CD4-positive, alpha-beta T cell treated with Interleukin-12 subunit alpha and Interleukin-12 subunit beta, for 1 hour (primary cell): ENCODE data around the gene RPH3AL.
"Not testable (repeated sequence)": the region's sequence is repeated elsewhere in the genome, so short reads cannot be mapped to it uniquely, and the experiment has no call there.

Experiments
- DNase-seq: peaks from one replicate; pipeline ENCODE4 v3.0.0-alpha.2; 2020

RPH3AL gene

DNA sequence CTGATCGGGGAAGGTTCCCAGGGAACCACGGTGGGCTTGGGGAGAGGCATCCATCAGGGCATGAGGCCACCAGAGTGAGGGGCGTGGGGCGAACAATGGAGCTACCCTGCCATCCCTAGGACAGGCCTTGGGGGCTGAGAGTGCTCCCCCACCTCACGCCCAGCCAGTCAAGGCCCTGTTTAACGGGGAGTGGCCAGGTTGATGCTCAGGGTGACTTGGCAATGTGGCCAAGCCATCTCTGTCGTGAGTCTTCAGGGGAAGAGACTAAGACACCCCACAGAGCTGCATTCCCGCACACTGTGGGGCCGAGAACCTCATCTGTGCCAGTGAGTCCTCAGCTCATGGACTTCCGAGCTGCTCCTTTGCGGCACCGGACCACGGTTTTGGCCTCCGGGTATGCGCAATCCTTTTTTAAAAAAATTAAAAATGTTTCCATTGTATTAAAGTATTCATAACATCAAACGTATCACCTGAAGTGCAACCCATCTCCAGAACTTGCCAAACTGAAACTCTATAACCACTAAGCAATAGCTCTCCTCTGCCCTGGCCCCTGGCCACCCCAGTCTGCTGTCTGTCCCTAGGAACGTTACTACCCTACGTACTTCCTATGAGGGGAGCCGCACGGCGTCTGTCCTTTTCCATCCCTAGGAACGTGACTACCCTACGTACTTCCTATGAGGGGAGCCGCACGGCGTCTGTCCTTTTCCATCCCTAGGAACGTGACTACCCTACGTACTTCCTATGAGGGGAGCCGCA lies 99.3 kb downstream of the RPH3AL start:
- no peak for DNase-seq

DNA sequence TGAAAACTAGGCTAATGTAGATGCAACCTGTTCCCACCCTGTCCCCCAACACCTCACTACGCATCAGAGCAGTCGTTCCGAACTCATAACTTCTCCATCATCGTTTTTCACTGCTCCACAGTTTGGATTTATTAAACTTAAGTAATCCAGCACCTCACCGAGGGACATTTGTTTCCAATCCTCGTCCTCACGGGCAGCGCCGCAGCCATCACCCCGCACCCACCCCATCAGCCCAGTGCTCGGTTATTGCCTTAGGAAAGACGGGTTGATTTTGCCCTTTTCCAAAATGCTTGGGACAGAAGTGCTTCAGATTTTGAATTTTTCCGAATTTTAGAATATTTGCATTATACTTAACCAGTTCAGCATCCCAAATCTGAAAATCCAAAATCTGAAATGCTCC lies 100.2 kb downstream of the RPH3AL start:
- no peak for DNase-seq

DNA sequence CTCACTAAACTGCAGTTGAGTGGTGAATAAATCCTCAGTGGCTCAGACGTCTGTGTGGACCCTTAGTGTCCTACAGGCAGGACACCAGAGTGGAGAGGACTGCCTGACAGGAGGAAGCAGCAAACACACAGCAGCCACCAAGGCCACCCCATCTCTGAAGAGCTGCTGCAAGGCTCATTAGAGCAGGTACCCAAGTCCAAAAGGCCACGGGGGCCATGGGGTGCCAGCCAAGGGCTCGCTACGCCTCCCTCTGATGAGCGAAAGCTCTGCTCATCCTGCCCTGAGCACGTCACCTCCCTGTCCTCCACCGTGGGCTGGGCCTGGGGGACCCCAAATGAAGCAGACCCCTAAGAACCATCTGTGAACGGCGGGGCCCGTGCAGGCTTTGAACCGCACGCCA lies 101.1 kb downstream of the RPH3AL start:
- DNase-seq, result no peak

DNA sequence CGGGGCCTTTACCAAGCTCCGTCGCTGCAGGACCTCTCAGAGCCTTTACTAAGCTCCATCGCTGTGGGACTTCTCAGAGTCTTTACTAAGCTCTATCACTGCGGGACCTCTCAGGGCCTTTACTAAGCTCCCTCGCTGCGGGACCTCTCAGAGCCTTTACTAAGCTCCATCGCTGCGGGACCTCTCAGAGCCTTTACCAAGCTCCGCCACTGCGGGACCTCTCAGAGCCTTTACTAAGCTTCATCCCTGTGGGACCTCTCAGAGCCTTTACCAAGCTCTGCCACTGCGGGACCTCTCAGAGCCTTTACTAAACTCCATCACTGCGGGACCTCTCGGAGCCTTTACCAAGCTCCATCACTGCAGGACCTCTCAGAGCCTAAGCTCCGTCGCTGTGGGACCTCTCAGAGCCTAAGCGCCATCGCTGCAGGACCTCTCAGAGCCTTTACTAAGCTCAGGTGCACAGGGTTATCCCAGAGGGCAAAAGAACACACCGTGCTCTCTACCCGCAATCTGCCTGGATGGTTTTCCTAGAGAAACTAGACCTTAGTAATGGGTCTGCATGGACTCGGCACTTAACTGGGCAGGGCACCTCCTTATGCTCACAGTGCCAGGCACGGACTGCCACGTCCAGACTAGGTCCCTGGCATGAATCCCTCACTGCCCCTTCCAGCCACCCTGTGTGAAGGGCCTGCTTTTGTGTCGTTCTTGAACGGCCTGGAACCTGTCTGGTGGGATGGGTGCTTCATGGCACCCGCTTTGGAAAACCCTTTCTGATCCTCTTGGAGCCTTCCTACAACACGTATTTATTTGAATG lies 101.9 kb downstream of the RPH3AL start:
- DNase-seq, result no peak

DNA sequence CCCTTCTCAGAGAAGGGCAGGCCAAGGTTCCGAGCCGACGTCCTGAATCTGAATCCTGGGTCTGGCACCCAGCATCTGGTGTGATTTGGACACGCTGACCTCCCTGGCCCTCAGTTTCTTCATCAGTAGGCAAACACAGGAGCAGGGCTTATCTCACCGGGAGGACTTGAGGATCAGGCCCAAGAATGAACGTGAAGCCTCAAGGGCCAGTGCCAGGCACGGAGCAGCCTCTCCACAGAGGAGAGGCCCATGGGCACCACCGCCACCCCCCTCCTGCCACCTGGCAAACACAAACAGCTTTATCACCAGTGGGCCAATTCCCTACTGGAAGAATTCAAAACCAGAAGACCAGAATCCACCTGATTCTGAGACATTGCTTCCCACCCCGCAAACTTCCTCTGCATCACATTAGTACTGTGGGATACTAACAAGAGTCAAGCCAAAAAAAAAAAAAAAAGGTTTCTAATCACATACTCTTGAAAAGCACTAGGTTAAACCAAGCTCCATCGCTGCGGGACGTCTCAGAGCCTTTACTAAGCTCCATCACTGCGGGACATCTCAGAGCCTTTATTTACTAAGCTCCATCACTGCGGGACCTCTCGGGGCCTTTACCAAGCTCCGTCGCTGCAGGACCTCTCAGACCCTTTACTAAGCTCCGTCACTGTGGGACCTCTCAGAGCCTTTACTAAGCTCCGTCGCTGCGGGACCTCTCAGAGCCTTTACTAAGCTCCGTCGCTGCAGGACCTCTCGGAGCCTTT lies 103.2 kb downstream of the RPH3AL start:
- no peak for DNase-seq

DNA sequence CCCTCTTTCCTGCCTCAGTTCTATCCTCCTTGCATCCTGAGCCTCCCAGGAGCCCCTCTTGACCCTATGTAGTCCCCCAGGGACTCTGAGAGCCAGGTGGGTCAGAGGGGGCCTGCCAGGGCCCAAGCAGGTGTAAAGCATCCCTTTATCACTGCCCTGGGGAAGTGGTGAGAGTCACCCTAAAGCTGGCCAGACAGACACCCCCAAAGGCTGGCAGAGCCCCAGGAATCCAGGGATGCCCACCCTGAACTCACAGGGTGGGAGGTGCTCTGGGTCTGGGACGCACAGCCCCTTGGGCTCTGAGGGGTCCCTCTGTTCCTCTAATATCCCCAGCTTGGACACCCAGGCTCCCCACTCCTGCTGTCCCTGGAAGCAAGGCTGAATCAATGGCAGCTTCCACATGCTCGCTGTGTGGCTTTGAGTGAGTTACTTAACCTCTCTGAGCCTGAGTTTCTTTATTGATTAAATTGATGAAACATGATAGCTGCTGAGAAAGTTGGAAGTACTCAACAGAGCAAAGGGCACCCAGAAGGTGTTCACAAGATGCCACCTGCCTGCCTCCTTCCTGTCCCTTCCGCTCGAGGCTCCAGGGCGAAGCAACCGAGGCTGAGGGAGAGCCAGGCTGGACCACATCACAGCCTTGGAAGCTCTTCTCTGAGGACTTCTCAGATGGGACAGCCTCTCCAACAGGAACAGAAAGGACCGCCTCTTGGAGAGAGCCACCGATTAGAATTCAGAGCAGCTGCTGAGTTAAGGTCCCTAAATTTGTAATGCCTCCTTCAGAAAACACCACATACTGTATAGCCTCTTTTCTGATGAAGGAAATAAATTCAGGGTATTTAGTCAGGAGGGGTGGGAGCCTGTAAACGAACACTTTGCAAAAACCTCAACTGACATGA lies 104.0 kb downstream of the RPH3AL start:
- no peak for DNase-seq

DNA sequence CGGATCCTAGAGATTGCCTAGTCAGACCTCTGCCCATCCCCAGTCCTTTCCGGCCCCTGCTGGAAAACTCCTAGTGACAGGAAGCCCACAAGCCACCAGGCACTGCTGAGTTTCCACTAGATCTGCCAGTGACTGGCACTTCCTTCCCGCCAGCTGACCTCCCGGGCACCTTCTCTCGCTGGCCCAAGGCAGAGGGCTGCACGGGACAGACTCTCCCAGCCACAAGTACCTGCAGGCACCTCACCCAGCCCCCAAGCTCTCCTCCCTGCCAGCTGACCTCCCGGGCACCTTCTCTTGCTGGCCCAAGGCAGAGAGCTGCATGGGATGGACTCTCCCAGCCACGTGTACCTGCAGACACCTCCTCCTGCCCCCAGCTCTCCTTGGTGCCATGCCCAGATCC lies 104.8 kb downstream of the RPH3AL start:
- DNase-seq, result no peak

DNA sequence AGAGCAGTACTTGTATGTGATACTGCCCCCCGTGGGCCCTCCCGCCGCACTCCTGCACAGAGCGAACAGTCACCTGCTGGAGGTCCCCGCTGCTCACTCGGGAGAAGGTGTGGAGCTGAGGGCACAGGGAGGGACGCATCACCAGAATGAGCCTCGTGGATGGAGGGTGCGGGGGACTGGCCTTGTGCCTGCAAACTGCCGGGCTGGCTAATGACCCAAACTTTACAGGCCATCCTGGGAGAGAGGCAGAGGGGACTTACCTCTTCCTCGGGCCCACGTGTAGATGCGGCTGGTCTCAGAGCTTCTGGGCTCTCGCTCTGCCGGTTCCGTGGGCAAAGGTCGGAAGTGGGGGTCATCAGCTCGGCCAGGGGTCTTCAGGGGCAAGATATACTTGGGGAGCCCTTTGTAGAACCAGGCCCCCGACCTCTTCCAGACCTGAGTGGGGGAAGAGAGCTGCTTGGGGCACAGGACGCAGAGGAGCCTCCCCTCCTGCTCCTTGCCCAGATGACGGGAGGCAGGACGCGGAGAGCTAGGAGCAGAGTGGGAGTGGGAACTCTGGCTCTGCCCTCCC lies 105.7 kb downstream of the RPH3AL start:
- DNase-seq, result no peak

DNA sequence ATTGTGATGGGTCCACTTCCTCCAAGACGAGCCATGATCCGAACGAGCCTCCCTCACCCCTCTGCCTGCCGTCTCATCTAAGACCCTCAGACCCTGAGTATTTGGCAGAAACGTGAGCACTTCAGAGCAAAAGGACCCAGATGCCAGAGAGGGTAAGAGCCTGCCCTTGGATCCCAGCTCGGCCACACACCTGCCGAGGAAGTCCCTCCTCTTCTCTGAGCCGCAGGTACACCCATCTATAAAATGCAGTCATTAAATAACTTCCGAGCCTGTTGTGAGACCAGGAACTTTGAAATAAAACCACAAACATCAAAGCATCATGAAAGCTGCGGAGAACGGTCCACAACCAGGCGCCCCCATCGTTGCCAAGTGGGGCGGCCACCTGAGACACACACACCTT lies 106.4 kb downstream of the RPH3AL start:
- DNase-seq, result no peak

DNA sequence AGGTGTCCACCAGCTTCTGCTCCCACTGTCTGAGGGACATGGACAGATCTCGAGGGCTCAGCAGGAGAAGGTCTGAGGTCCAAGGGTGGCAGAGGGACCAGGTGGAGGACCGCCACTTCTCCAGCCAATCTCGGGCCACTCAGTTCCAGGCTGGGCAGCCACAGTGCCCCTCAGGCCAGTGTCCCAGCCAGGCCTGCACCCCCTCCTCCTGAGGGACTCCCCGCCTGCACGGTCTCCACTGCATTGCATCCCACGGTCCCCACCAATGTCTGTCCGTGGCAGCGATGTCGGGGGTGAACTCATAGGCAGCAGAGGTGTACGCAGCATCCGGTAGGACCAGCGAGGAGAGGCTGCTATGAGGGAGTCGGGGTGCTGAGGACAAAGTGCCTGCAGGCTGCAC lies 107.0 kb downstream of the RPH3AL start:
- DNase-seq, result no peak

DNA sequence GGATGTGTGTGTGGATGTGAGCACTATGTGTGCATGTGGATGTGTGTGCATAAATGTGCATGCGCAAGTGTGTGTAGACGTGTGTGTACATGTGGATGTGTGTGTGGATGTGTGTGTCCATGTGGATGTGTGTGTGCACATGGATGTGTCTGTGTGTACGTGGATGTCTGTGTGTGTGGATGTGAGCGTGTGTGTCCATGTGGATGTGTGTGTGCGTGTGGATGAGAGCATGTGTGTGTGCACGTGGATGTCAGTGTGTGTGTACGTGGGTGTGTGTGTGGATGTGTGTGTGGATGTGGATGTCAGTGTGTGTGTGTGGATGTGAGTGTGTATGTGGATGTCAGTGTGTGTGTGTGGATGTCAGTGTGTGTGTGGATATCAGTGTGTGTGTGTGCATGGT lies 107.6 kb downstream of the RPH3AL start:
- DNase-seq, result no peak

DNA sequence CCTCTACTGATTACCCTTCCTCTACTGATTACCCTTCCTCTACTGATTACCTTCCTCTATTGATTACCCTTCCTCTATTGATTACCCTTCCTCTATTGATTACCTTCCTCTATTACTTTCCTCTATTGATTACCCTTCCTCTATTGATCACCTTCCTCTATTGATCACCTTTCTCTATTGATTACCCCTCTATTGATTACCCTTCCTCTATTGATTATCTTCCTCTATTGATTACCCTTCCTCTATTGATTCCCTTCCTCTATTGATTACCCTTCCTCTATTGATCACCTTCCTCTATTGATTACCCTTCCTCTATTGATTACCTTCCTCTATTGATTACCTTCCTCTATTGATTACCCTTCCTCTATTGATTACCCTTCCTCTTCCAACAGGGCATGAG lies 108.7 kb downstream of the RPH3AL start:
- not testable (repeated sequence) for DNase-seq

DNA sequence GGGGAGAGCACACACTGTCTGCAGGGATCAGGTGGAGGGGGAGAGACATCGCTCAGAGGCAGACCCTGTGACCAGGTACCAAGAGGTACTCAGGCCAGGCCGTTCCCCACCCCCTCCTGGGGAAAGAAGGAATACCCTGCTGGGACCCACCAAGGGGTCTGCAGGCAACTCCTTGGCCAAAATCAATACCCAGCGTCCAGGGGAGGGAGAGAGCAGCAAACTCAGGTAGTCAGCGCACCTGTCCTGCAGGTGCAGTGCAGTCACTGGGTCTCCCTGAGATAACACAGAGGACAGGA lies 113.7 kb downstream of the RPH3AL start:
- DNase-seq, result no peak

DNA sequence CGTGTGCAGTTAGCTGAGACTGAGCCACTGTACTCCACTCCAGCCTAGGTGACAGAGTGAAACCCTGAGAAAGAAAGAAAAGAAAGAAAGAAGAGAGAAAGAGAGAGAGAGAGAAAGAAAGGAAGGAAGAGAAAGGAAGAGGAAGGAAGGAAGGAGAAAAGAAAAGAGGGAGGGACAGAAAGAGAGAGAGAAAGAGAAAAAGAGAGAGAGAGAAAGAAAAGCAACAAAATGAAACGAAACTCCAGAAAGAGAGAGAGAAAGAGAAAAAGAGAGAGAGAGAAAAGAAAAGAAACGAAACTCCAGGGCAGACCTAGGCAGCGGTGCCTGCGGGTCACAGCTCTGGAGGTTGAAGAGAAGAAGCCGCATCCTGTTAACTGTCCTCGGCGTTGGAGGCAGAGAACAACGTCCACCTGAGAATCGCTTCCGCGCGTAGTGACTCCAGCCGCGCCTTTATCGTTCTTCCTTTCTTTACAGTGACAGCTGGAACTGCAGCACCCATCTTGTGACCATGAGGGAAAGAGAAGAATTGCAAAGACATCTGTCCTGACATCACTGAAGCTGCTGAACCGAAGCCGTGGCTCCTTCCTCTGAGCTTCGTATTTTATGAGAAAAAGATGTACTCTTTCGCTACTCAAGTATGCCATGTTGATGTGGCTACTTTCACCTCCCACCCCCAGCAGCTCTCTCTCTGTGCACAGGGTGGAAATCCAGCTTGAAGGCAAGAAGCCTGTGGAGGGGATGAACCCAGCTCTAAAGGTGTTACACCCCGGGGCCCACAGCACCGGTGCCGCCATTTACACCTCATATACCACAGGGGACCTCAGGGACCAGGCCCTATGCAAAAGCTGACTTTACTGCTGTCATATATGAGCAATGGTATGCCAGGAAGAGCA lies 114.3 kb downstream of the RPH3AL start:
- no peak for DNase-seq

DNA sequence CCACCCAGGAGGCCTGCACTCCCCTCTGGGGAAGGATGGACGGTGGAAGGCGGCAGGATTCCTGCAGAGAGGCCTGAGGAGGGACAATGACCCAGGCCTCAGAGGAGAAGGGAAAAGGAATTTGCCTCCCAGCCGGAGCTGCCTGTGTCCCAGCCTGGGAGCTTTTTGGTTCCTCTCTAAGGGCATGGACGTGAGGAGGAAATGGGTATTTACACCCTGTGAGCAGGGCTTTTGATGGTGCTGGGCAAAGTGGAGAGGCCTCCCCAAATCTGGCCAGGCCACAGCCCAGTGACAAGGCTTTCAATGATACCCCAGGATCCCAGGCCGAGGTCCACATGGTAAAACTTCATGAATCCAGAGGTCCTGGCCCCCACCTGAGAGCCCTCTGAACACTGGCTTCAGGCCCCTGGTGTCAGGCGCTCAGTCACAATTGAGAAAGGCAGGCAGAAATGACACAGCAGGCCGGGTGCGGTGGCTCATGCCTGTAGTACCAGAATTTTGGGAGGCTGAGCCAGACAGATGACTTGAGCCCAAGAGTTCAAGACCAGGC lies 115.1 kb downstream of the RPH3AL start:
- no peak for DNase-seq

DNA sequence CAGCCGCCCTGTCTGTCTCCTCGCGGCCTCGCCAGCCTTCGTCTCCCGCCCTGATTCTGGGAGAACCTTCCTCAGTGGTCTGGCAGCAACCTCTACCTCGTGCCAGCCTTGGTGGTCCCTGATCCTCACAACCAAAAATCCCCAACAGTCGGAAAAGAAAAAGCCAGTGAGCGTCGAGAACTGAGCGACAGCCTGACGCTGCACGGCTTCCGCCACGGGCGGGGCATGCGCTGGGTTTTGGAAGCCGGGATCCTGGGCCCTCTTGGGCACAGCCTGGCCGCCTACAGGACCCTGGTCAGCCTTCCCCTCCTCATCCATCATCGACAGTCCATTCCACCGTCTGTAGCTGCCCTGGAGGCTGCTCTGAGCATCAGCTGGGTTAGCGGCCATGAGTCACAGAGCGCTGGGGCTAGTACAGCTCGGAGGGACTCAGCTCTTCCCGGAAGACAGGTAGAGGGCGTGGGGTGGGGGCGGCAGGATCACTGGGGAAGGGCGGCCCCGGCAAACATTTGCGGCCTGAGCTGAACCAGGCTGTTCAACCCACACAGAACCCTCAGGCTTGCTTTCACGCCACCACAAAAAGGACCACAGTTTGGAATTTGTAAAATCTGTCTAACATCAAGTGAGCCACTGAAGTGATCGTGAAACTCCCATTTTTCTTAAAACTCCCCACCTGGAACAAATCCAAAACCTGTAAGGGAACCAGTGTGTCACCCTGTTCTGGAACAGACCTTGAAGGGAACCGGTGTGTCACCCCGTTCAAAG lies 115.8 kb downstream of the RPH3AL start:
- no peak for DNase-seq

DNA sequence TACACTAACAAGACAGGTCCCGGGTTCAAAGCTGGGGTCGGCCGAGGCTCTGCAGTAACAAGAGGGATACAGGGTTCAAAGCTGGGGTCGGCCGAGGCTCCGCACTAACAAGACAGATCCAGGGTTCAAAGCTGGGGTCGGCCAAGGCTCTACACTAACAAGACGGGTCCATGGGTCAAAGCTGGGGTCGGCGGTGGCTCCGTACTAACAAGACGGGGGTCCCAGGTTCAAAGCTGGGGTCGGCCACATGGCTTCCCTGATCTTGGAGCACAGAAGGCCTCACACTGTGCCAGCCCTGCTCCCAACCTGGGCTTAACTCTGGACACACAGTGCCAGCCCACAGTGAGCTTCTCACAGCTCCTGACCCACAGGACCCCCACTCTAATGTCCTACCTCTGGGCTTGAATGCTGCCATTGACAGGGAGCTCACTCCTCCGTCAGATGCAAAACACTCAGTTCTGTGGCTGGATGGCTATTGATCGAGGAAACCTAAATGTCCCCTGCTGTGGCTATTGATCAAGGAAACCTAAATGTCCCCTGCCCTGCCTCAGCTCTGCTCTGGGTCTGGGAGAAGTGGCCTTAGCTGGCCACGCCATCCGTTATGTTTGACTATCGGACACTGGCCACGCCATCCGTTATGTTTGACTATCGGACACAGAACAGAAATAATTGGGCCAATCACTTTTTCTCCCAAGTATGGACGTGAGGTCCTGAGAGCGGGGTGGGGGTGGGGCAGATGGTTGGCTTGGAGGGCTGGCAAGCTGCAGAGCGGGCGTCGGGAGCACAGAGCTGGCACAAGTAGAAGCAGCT lies 116.6 kb downstream of the RPH3AL start:
- no peak for DNase-seq

DNA sequence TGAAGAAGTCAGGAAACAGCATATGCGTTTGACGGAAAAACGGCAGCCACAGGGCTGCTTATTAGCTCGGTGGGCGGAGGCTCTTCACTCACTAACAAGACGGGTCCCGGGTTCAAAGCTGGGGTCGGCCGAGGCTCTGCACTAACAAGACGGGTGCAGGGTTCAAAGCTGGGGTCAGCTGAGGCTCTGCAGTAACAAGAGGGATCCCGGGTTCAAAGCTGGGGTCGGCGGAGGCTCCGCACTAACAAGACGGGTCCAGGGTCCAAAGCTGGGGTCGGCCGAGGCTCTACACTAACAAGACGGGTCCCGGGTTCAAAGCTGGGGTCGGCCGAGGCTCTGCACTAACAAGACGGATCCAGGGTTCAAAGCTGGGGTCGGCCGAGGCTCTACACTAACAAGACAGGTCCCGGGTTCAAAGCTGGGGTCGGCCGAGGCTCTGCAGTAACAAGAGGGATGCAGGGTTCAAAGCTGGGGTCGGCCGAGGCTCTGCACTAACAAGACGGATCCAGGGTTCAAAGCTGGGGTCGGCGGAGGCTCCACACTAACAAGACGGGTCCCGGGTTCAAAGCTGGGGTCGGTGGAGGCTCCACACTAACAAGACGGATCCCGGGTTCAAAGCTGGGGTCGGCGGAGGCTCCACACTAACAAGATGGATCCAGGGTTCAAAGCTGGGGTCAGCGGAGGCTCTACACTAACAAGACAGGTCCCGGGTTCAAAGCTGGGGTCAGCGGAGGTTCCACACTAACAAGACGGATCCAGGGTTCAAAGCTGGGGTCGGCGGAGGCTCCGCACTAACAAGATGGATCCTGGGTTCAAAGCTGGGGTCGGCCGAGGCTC lies 117.4 kb downstream of the RPH3AL start:
- not testable (repeated sequence) for DNase-seq
